PFSK-1 (cell line): ENCODE data around the gene TNRC18.

Experiments
- FOXP2 ChIP-seq: optimal IDR thresholded peaks from 2 replicates; pipeline ENCODE3; 2011; ENCODE audit warnings: borderline replicate concordance, control low read depth, inconsistent platforms; ENCODE audit not compliant: insufficient read depth; ENCODE audit errors: extremely low read length, extremely low read depth
- POLR2AphosphoS5 ChIP-seq: IDR thresholded peaks from 2 replicates; pipeline ENCODE4 v1.6.1; 2012; ENCODE audit warnings: low read depth, mild to moderate bottlenecking, control low read depth, low read length, moderate library complexity
- SIN3A ChIP-seq: IDR thresholded peaks from 2 replicates; pipeline ENCODE4 v1.6.1; 2012; ENCODE audit warnings: mild to moderate bottlenecking, low read length, moderate library complexity, borderline replicate concordance; ENCODE audit not compliant: insufficient read depth
- TAF1 ChIP-seq: IDR thresholded peaks from 2 replicates; pipeline ENCODE4 v1.6.1; 2012; ENCODE audit warnings: low read length, control low read depth, borderline replicate concordance; ENCODE audit not compliant: insufficient read depth
- TF ChIP-seq, protein P1 (sequence below), 2 experiments: IDR thresholded peaks; 2 replicates each; pipeline versions ENCODE4 v1.6.1 to v1.8.0; 2011 to 2012; ENCODE audit warnings: low read depth in 2 of 2, low read length in 2 of 2, control low read depth in 1 of 2, inconsistent platforms in 1 of 2, mild to moderate bottlenecking in 1 of 2, moderate library complexity in 1 of 2; ENCODE audit not compliant: insufficient read depth in 1 of 2

DNA sequence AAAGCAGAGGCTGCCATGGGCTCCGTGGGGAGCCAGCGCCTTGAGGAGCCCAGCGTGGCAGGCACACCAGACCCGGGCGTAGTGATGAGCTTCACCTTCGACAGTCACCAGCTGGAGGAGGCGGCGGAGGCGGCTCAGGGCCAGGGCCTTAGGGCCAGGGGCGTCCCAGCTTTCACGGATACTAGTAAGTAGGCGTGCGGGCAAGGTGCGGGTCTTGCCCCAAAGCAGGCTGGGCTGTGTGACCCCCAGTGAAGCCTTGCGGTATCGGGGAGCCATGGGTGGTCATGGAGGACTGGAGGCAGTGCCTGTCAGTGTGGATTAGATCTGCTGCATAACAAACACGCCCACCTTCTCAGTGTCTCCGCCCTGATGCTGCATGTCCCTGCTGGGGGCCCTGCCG is 135.8 kb downstream of the TNRC18 start:
- TF ChIP-seq TAF1: no peak
- no peak for TF ChIP-seq POLR2AphosphoS5
- TF ChIP-seq, protein P1, sequence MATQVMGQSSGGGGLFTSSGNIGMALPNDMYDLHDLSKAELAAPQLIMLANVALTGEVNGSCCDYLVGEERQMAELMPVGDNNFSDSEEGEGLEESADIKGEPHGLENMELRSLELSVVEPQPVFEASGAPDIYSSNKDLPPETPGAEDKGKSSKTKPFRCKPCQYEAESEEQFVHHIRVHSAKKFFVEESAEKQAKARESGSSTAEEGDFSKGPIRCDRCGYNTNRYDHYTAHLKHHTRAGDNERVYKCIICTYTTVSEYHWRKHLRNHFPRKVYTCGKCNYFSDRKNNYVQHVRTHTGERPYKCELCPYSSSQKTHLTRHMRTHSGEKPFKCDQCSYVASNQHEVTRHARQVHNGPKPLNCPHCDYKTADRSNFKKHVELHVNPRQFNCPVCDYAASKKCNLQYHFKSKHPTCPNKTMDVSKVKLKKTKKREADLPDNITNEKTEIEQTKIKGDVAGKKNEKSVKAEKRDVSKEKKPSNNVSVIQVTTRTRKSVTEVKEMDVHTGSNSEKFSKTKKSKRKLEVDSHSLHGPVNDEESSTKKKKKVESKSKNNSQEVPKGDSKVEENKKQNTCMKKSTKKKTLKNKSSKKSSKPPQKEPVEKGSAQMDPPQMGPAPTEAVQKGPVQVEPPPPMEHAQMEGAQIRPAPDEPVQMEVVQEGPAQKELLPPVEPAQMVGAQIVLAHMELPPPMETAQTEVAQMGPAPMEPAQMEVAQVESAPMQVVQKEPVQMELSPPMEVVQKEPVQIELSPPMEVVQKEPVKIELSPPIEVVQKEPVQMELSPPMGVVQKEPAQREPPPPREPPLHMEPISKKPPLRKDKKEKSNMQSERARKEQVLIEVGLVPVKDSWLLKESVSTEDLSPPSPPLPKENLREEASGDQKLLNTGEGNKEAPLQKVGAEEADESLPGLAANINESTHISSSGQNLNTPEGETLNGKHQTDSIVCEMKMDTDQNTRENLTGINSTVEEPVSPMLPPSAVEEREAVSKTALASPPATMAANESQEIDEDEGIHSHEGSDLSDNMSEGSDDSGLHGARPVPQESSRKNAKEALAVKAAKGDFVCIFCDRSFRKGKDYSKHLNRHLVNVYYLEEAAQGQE (IDR thresholded peaks at IDR 0.05; ENCODE audit: insufficient read depth in 1 of 2, low read depth in 2 of 2, low read length in 2 of 2): no peak
- TF ChIP-seq SIN3A: no peak
- TF ChIP-seq FOXP2: no peak
